HG03159 (cell line): ENCODE data around the gene OR2H2.

ENCODE experiments used
- ATAC-seq: cut with Tn5 transposase; IDR thresholded peaks from one replicate; pipeline ENCODE4 v1.9.1; 2021; ENCODE audit warnings: mild to moderate bottlenecking, moderate library complexity; ENCODE audit not compliant: unreplicated experiment

OR2H2 gene

GRCh38 chr6:29584821-29585220 lies at the start of gene OR2H2:
TSS of gene OR2H2 (plus strand) at chr6:29585121. CDS start at chr6:29587945, 2,824 bp downstream.
- ATAC-seq, result no peak

GRCh38 chr6:29537714-29538403 lies 47.1 kb upstream of the OR2H2 start:
- ATAC-seq, result no peak

GRCh38 chr6:29547573-29547972 lies 37.3 kb upstream of the OR2H2 start:
- ATAC-seq, result no peak

- ATAC-seq, result peak; percentile 84
Observed at GRCh38 chr6:29552512-29553051, 32.3 kb upstream of the OR2H2 start.

GRCh38 chr6:29553268-29554057 lies 31.5 kb upstream of the OR2H2 start:
- ATAC-seq, result no peak

- no peak for ATAC-seq
Observed at GRCh38 chr6:29554764-29555163, 30.2 kb upstream of the OR2H2 start.

- ATAC-seq, result no peak
Observed at GRCh38 chr6:29557320-29557719, 27.6 kb upstream of the OR2H2 start.

GRCh38 chr6:29558439-29559079 lies 26.4 kb upstream of the OR2H2 start:
- ATAC-seq, result no peak

GRCh38 chr6:29559524-29560287 lies 25.2 kb upstream of the OR2H2 start, which contains the start of gene UBD:
TSS of gene UBD (minus strand) at chr6:29559732. CDS start at chr6:29559701, 31 bp downstream.
- no peak for ATAC-seq

GRCh38 chr6:29561091-29561490 lies 23.8 kb upstream of the OR2H2 start:
- no peak for ATAC-seq

GRCh38 chr6:29561606-29562181 lies 23.2 kb upstream of the OR2H2 start:
- no peak for ATAC-seq

- no peak for ATAC-seq
Observed at GRCh38 chr6:29563435-29563965, 21.4 kb upstream of the OR2H2 start.

- ATAC-seq, result no peak
Observed at GRCh38 chr6:29564875-29565274, 20.0 kb upstream of the OR2H2 start.

- ATAC-seq, result no peak
Observed at GRCh38 chr6:29566856-29567255, 18.1 kb upstream of the OR2H2 start.

- no peak for ATAC-seq
Observed at GRCh38 chr6:29567541-29567940, 17.4 kb upstream of the OR2H2 start.

GRCh38 chr6:29567991-29568390 lies 16.9 kb upstream of the OR2H2 start:
- ATAC-seq, result no peak

GRCh38 chr6:29576056-29576455 lies 8.9 kb upstream of the OR2H2 start:
- no peak for ATAC-seq

GRCh38 chr6:29577544-29577943 lies 7.4 kb upstream of the OR2H2 start:
- no peak for ATAC-seq

GRCh38 chr6:29589423-29590048 lies 4.6 kb downstream of the OR2H2 start:
- peak; percentile 52 for ATAC-seq
